ENCODE results near the gene HMHB1. TPM values are rescaled to one million over a fixed set of nuclear protein-coding genes. Genes with fewer than 3 reads are reported as not detected.

Gene HMHB1
- total RNA-seq, 2 experiments from 2014 or later, result not detected

GRCh38 chr5:143841446-143841845 is 29.5 kb downstream of the HMHB1 start:
- Histone ChIP-seq H3K9me3 (ENCODE audit: low read length) (no peaks in the 10 kb centered on the region), H3K9me2 (ENCODE audit: insufficient read depth, low read length) (no peaks in the 10 kb centered on the region), H3K4me1 (ENCODE audit: insufficient read depth, low read length, poor library complexity, severe bottlenecking) (no peaks in the 10 kb centered on the region), H3K36me3 (ENCODE audit: insufficient read depth, low read length) (no peaks in the 10 kb centered on the region), H3K27ac (ENCODE audit: low read depth, low read length, poor library complexity, severe bottlenecking) (no peak overlapping the region), H4K20me1 (ENCODE audit: insufficient read depth, low read length) (no peaks in the 10 kb centered on the region), H3K4me3 (ENCODE audit: low read depth, low read length, poor library complexity, severe bottlenecking) (no peak overlapping the region), H3K4me2 (ENCODE audit: low read length) (no peak overlapping the region), H2AFZ (ENCODE audit: low read length) (no peak overlapping the region), H3K79me2 (ENCODE audit: insufficient read depth, low read depth, low read length) (no peaks in the 10 kb centered on the region)
- BruUV-seq (replicated peaks), result no TSS peak
- intact Hi-C loops (cut with micrococcal nuclease; ENCODE audit: unreplicated experiment), result no loop called here
- TF ChIP-seq EZH2phosphoT487 (IDR thresholded peaks at IDR 0.05; ENCODE audit: borderline replicate concordance, low read depth, low read length) (no peak), CTCF (conservative IDR thresholded peaks at IDR 0.05; ENCODE audit: low read length) (no peak)
- CTCF ChIA-PET (ENCODE audit: unreplicated experiment), result no interaction called here
- POLR2A ChIA-PET, result interaction anchor here (0.7 kb wide), 1 partner anchor 837 kb away, joined by 3 read pairs; no protein-coding TSS in a partner anchor
- no peak for DNase-seq (ENCODE audit: low spot score)

- no peaks in the 10 kb centered on the region for H4K20me1 ChIP-seq (ENCODE audit: insufficient read depth, low read length)
- no peak overlapping the region for H3K4me3 ChIP-seq (ENCODE audit: low read depth, low read length, poor library complexity, severe bottlenecking)
- intact Hi-C loops (cut with micrococcal nuclease; ENCODE audit: unreplicated experiment), result no loop called here
- DNase-seq (ENCODE audit: low spot score), result no peak
- no peaks in the 10 kb centered on the region for H3K9me2 ChIP-seq (ENCODE audit: insufficient read depth, low read length)
- CTCF ChIA-PET (ENCODE audit: unreplicated experiment), result no interaction called here
- no peak overlapping the region for H3K4me2 ChIP-seq (ENCODE audit: low read length)
- no peaks in the 10 kb centered on the region for H3K9me3 ChIP-seq (ENCODE audit: low read length)
- TF ChIP-seq EZH2phosphoT487 (IDR thresholded peaks at IDR 0.05; ENCODE audit: borderline replicate concordance, low read depth, low read length), result no peak
- TF ChIP-seq CTCF (conservative IDR thresholded peaks at IDR 0.05; ENCODE audit: low read length), result no peak
- H3K79me2 ChIP-seq (ENCODE audit: insufficient read depth, low read depth, low read length), result no peaks in the 10 kb centered on the region
- H3K4me1 ChIP-seq (ENCODE audit: insufficient read depth, low read length, poor library complexity, severe bottlenecking), result no peaks in the 10 kb centered on the region
- H3K27ac ChIP-seq (ENCODE audit: low read depth, low read length, poor library complexity, severe bottlenecking), result no peak overlapping the region
- H2AFZ ChIP-seq (ENCODE audit: low read length), result no peak overlapping the region
- no TSS peak for BruUV-seq (replicated peaks)
- no peaks in the 10 kb centered on the region for H3K36me3 ChIP-seq (ENCODE audit: insufficient read depth, low read length)
- POLR2A ChIA-PET, result interaction anchor here (1.0 kb wide), 1 partner anchor 88 kb away, joined by 3 read pairs; no protein-coding TSS in a partner anchor
Observed at GRCh38 chr5:143842920-143843319, 31.0 kb downstream of the HMHB1 start.

DNA sequence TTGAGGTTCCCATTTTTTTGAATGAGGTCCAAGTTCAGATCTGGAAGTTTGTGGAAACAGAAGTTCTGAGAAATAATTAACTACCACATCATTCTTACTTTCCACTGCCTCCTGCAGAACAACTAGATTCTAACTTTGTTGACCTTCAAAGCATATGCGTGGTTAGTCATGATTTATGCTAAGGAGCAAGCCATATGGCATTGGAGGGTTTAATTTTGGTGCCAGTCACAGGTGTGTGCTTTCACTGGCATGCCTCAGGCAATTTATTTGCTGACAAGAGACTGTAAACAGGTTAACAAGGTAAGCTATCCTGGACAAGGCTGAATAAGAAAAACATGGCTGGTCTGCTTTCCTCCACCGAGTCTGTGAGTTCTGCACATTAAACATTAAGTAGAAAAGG is 31.5 kb downstream of the HMHB1 start:
- DNase-seq (ENCODE audit: low spot score), result no peak
- H3K9me2 ChIP-seq (ENCODE audit: insufficient read depth, low read length), result no peaks in the 10 kb centered on the region
- H4K20me1 ChIP-seq (ENCODE audit: insufficient read depth, low read length), result no peaks in the 10 kb centered on the region
- BruUV-seq (replicated peaks), result no TSS peak
- no peaks in the 10 kb centered on the region for H3K79me2 ChIP-seq (ENCODE audit: insufficient read depth, low read depth, low read length)
- no peak overlapping the region for H3K4me3 ChIP-seq (ENCODE audit: low read depth, low read length, poor library complexity, severe bottlenecking)
- no peaks in the 10 kb centered on the region for H3K9me3 ChIP-seq (ENCODE audit: low read length)
- TF ChIP-seq EZH2phosphoT487 (IDR thresholded peaks at IDR 0.05; ENCODE audit: borderline replicate concordance, low read depth, low read length) (no peak), CTCF (conservative IDR thresholded peaks at IDR 0.05; ENCODE audit: low read length) (no peak)
- H3K4me2 ChIP-seq (ENCODE audit: low read length), result no peak overlapping the region
- intact Hi-C loops (cut with micrococcal nuclease; ENCODE audit: unreplicated experiment), result no loop called here
- no peak overlapping the region for H2AFZ ChIP-seq (ENCODE audit: low read length)
- H3K36me3 ChIP-seq (ENCODE audit: insufficient read depth, low read length), result no peaks in the 10 kb centered on the region
- H3K27ac ChIP-seq (ENCODE audit: low read depth, low read length, poor library complexity, severe bottlenecking), result no peak overlapping the region
- no peaks in the 10 kb centered on the region for H3K4me1 ChIP-seq (ENCODE audit: insufficient read depth, low read length, poor library complexity, severe bottlenecking)
- ChIA-PET CTCF (ENCODE audit: unreplicated experiment) (no interaction called here), POLR2A (no interaction called here)

All from OCI-LY7 (cell line).